Neural progenitor cell (in vitro differentiated cells): ENCODE results near the gene LTBP1.

ENCODE experiments used
- EZH2 ChIP-seq: fragments of 200-600 bp; sonication (generic); IDR thresholded peaks from 2 replicates; pipeline ENCODE4 v1.6.1; 2017; ENCODE audit warnings: antibody characterized with exemption, mild to moderate bottlenecking, moderate library complexity
- EZH2phosphoT487 ChIP-seq: fragments of 200-600 bp; sonication (generic); IDR thresholded peaks from 2 replicates; pipeline ENCODE4 v1.6.1; 2017; ENCODE audit warnings: antibody characterized with exemption
- TF ChIP-seq, protein P1 (sequence below): fragments of 200-600 bp; sonication (generic); IDR thresholded peaks from 2 replicates; pipeline ENCODE4 v1.5.1; 2017; ENCODE audit warnings: antibody characterized with exemption, mild to moderate bottlenecking

DNA sequence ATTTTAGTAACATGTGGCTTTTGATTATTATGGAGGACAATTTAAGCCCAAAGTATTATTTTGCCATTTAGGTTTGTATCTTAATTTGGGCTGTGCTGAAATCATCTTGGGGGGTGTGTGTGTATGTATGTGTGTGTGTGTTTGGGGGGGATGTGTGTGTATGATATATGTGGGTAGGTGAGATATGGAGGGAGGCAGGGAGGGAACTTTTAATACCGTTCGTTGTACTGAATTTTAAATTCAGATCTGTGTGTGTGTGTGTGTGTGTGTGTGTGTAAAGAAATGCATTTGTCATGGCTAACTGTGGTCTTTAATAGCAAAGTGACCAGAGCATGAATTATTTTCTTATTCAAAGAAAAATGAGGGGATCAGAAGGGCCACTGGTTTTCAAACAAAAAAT lies 113.7 kb downstream of the LTBP1 start:
- TF ChIP-seq, protein P1, sequence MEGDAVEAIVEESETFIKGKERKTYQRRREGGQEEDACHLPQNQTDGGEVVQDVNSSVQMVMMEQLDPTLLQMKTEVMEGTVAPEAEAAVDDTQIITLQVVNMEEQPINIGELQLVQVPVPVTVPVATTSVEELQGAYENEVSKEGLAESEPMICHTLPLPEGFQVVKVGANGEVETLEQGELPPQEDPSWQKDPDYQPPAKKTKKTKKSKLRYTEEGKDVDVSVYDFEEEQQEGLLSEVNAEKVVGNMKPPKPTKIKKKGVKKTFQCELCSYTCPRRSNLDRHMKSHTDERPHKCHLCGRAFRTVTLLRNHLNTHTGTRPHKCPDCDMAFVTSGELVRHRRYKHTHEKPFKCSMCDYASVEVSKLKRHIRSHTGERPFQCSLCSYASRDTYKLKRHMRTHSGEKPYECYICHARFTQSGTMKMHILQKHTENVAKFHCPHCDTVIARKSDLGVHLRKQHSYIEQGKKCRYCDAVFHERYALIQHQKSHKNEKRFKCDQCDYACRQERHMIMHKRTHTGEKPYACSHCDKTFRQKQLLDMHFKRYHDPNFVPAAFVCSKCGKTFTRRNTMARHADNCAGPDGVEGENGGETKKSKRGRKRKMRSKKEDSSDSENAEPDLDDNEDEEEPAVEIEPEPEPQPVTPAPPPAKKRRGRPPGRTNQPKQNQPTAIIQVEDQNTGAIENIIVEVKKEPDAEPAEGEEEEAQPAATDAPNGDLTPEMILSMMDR: no peak
- TF ChIP-seq EZH2: no peak
- no peak for TF ChIP-seq EZH2phosphoT487
